Activated naive CD4-positive, alpha-beta T cell treated with anti-CD3 and anti-CD28 coated beads for 36 hours (primary cell): ENCODE measurements around the gene AHCYL2. TPM values are rescaled to one million over a fixed set of nuclear protein-coding genes. Genes with fewer than 3 reads are reported as not detected.
"Not testable (repeated sequence)": the region's sequence is repeated elsewhere in the genome, so short reads cannot be mapped to it uniquely, and the experiment has no call there.

Experiments
- CTCF ChIA-PET: fragments of 350-600 bp; sonication (Branson Sonifier 250); formaldehyde crosslinking; loops from one replicate; lab custom pipeline; 2021; ENCODE audit warnings: antibody characterized with exemption; lab: Charles Lee
- DNase-seq: peaks from one replicate; pipeline ENCODE4 v3.0.0-alpha.2; 2020
- H3K27ac Mint-ChIP-seq: one replicate; pipeline ENCODE4 v1.8.0; 2021; ENCODE audit warnings: mild to moderate bottlenecking, mixed read lengths
- H3K27me3 Mint-ChIP-seq: one replicate; pipeline ENCODE4 v1.8.0; 2021; ENCODE audit warnings: low read depth, mixed read lengths
- H3K36me3 Mint-ChIP-seq: one replicate; pipeline ENCODE4 v1.8.0; 2021; ENCODE audit warnings: low read depth, mixed read lengths
- H3K4me1 Mint-ChIP-seq: one replicate; pipeline ENCODE4 v1.8.0; 2021; ENCODE audit warnings: low read depth, mixed read lengths
- H3K4me3 Mint-ChIP-seq: one replicate; pipeline ENCODE4 v1.8.0; 2021; ENCODE audit warnings: mild to moderate bottlenecking, moderate library complexity, mixed read lengths
- H3K9me3 Mint-ChIP-seq: one replicate; pipeline ENCODE4 v1.8.0; 2021; ENCODE audit warnings: mixed read lengths
- intact Hi-C: fragments of 100-400 bp; cut with micrococcal nuclease; formaldehyde crosslinking; loops from one replicate; pipeline ENCODE4 v1.15.1; 2023
- total RNA-seq, 2 experiments: library from RNA; stranded (reverse); gene quantifications; one replicate each; pipeline ENCODE4 v1.2.3, GENCODE V29; 2021

Gene AHCYL2
- total RNA-seq, 2 experiments from 2014 or later, result 29.1 to 30.4 TPM

- DNase-seq, result no peak
- Mint-ChIP-seq H3K27ac (no peak overlapping the region), H3K4me3 (no peak overlapping the region), H3K27me3 (no peaks in the 10 kb centered on the region), H3K36me3 (peaks cover 5% of the 10 kb centered on the region), H3K9me3 (no peaks in the 10 kb centered on the region), H3K4me1 (no peaks in the 10 kb centered on the region)
- CTCF ChIA-PET, result interaction anchor here (5.4 kb wide), 1 partner anchor 18 kb away, joined by 22 read pairs; no protein-coding TSS in a partner anchor
- intact Hi-C loops, result no loop called here
Measured at GRCh38 chr7:129394101-129394500, 169.3 kb downstream of the AHCYL2 start.

DNA sequence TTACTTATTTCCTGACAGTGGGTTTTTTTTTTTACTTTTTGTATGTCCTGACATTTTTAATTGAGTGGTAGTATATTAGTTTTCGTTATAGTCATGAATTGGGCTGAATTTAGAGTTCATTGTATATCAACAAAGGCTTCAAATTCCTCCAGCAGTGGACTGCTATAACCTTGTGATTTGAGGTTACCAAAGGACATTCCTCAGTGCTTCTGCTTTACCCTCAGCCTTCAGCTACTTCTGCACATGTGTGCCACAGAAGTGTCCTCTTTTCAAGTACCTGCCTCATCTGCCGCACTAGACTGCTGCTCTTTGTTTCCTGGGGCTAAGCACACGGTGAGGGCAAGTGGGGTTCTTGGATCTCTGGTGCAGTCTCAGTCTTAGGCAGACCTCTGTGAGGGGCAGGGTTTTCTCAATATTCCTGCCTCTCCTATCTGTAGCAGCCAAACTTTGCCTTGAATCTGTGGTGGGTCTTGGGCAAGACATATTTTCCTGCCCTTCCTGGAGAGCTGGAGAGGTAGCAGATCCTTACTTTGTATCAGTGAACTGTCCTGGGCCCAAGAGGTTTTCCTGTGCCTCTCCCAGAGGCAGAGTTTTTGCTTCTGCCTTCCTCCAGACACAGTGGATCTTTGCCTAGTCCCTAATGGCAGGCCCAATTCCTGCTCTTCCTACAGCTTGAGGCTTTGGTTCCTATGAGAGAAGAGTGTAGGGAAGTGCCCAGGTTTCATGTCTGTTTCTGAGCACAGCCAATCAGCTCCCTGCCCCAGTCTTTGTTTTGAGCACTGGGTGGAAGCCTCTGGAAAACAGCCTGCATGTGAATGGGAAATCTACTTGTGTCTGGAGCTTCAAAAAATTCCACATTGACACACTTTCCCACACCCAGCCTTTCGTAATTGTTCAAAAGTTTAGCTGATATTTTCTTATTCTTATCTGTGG, 170.4 kb downstream of the AHCYL2 start:
- Mint-ChIP-seq H3K4me1 (no peaks in the 10 kb centered on the region), H3K27ac (no peak overlapping the region), H3K4me3 (no peak overlapping the region), H3K9me3 (no peaks in the 10 kb centered on the region), H3K36me3 (peaks cover 8% of the 10 kb centered on the region), H3K27me3 (no peaks in the 10 kb centered on the region)
- CTCF ChIA-PET, result interaction anchor here (0.5 to 5.4 kb wide), 4 partner anchors 12 to 28 kb away, joined by 3 to 22 read pairs (median 3); no protein-coding TSS in a partner anchor
- intact Hi-C loops, result no loop called here
- no peak for DNase-seq

DNA sequence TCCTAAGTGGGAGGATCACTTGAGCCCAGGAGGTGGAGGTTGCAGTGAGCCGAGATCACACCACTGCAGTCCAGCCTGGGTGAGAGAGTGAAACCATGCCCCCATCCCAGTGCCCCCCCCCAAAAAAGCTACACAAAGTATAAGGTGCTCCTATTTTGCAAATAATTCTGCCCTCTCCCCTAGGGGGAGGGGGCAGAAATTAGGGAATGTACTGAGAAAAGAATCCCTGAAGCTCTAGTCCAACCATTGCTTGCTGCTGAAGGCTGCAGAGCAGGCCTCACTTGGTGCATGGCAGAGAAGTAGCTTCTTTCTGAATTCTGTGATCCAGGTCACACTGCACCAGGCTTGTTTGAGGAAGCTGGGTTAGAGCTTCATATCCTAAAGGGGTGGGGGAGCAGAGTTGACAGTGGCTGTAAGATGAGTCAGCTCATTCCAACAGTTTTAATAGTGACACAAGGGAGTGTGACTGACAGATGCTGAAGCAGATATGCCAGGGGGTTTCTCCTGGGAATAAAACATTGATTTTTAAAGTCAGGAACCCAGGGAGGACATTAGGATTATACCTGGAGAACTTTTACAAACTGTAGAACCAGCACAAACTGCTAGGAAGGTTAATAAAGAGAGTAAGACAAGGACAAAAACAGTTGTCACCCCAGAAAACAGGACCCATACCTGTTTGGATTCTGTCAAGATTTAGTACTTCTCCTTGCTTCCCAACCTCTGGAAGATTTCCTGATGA, 176.6 kb downstream of the AHCYL2 start:
- peaks cover 36% of the 10 kb centered on the region for H3K4me1 Mint-ChIP-seq
- no peak for DNase-seq
- no peak overlapping the region for H3K27ac Mint-ChIP-seq
- no peaks in the 10 kb centered on the region for H3K9me3 Mint-ChIP-seq
- no peaks in the 10 kb centered on the region for H3K27me3 Mint-ChIP-seq
- intact Hi-C loops, result loop anchor here (5.0 kb wide), 1 partner anchor 426 kb away; no protein-coding TSS in a partner anchor
- CTCF ChIA-PET, result interaction anchor here (0.6 to 3.1 kb wide), 12 partner anchors 14 to 728 kb away, joined by 3 to 32 read pairs (median 4); no protein-coding TSS in a partner anchor
- peaks cover 16% of the 10 kb centered on the region for H3K36me3 Mint-ChIP-seq
- H3K4me3 Mint-ChIP-seq, result no peak overlapping the region

DNA sequence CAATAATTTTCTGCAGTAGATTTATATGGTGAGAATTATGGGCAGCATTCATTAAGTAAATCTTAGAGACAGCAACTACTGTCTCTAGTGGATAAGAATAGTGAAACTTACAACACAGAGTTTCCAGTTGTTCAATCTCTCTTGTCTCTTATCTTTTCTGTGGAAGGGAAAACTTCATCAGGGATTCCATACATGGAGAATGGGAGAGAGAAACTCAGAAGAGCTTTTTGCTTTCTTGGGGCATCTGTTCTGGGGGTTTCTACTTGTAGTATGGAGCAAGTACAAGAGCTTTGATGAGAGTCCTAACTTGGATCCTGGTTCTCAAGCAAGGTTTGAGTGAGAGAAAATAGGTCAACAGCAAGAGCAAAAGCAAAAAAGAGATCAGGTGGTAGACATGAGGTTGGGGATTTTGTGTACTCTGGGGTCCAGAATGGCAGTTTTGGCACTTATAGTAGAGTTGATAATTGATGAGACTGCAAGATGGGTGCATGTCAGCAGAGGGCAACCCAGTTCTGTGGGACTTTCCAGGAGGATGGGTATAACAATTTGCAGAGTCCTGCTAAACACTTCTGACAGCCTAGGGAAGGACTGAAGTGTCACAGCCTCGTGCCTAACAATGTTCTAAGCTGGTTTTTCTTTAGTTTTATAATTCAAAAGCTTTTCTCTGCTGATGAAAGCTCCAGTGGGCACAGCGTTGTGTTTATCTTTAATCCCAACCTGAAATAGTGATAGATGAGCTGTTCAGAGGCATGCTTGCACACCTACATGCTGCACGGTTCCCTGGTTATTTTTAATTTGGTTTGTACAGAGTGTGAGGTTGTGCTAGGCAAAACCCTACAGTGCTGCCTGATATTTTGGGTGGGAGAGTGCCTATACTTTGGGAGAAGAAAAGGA, 177.4 kb downstream of the AHCYL2 start:
- intact Hi-C loops, result loop anchor here (1.0 to 5.0 kb wide), 8 partner anchors 33 to 425 kb away; no protein-coding TSS in a partner anchor
- Mint-ChIP-seq H3K27ac (no peak overlapping the region), H3K27me3 (no peaks in the 10 kb centered on the region), H3K4me3 (no peak overlapping the region), H3K4me1 (peaks cover 36% of the 10 kb centered on the region), H3K9me3 (no peaks in the 10 kb centered on the region), H3K36me3 (peaks cover 16% of the 10 kb centered on the region)
- CTCF ChIA-PET, result interaction anchor here (0.6 to 3.1 kb wide), 17 partner anchors 11 to 729 kb away, joined by 3 to 32 read pairs (median 4); partner anchors contain the start of gene STRIP2
- peak; percentile 74 for DNase-seq

GRCh38 chr7:129405527-129405926, 180.7 kb downstream of the AHCYL2 start:
- CTCF ChIA-PET, result interaction anchor here (0.6 to 2.3 kb wide), 3 partner anchors 38 to 419 kb away, joined by 3 to 7 read pairs (median 5); no protein-coding TSS in a partner anchor

DNA sequence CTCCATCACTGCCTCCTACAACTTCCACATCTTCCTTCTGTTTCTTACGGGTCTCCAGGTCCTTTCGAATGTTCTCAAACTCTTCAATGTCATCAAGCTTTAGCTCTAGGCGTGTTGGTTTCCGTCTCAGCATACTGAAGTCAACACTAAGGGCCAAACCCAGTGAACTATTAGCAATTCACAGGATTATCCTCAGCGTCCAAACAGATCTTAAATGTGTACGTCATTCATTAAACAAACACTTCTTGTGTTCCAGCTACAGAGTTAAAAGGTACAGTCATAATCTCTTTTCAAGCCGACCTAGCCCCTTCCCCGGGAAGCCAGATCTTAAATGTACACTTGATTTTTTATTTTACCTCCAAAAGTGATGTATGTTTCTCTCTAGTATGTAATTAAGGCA, 185.4 kb downstream of the AHCYL2 start:
- H3K27me3 Mint-ChIP-seq, intact Hi-C loops, H3K9me3 Mint-ChIP-seq, CTCF ChIA-PET, DNase-seq, H3K27ac Mint-ChIP-seq, H3K4me3 Mint-ChIP-seq: not testable (repeated sequence)
- H3K4me1 Mint-ChIP-seq, result peaks cover 14% of the 10 kb centered on the region
- H3K36me3 Mint-ChIP-seq, result peaks cover 47% of the 10 kb centered on the region

More at GRCh38 chr7:129405527-129405926, 180.7 kb downstream of the AHCYL2 start:
- H3K4me1 Mint-ChIP-seq, result peaks cover 36% of the 10 kb centered on the region
- H3K4me3 Mint-ChIP-seq, result no peak overlapping the region
- H3K27me3 Mint-ChIP-seq, result no peaks in the 10 kb centered on the region
- peaks cover 30% of the 10 kb centered on the region for H3K36me3 Mint-ChIP-seq
- H3K9me3 Mint-ChIP-seq, result no peaks in the 10 kb centered on the region
- intact Hi-C loops, result loop anchor here (1.0 kb wide), 1 partner anchor 29 kb away; the partner anchor contains the start of gene STRIP2
- H3K27ac Mint-ChIP-seq, result peak overlapping the region; percentile 54
- DNase-seq, result no peak

- Mint-ChIP-seq H3K27ac (no peak overlapping the region), H3K4me3 (no peak overlapping the region), H3K9me3 (peaks cover 6% of the 10 kb centered on the region), H3K36me3 (peaks cover 43% of the 10 kb centered on the region), H3K27me3 (no peaks in the 10 kb centered on the region), H3K4me1 (peaks cover 2% of the 10 kb centered on the region)
- no peak for DNase-seq
- CTCF ChIA-PET, result interaction anchor here (0.7 to 1.3 kb wide), 3 partner anchors 13 to 59 kb away, joined by 3 to 4 read pairs (median 3); no protein-coding TSS in a partner anchor
- intact Hi-C loops, result no loop called here
Measured at GRCh38 chr7:129412501-129412900, 187.7 kb downstream of the AHCYL2 start.

GRCh38 chr7:129417073-129417472, 192.2 kb downstream of the AHCYL2 start:
- Mint-ChIP-seq H3K27me3 (no peaks in the 10 kb centered on the region), H3K27ac (no peak overlapping the region), H3K4me1 (peaks cover 2% of the 10 kb centered on the region), H3K4me3 (no peak overlapping the region), H3K9me3 (peaks cover 4% of the 10 kb centered on the region), H3K36me3 (peaks cover 18% of the 10 kb centered on the region)
- no peak for DNase-seq
- CTCF ChIA-PET, result interaction anchor here (0.7 kb wide), 1 partner anchor 41 kb away, joined by 3 read pairs; no protein-coding TSS in a partner anchor
- intact Hi-C loops, result no loop called here

DNA sequence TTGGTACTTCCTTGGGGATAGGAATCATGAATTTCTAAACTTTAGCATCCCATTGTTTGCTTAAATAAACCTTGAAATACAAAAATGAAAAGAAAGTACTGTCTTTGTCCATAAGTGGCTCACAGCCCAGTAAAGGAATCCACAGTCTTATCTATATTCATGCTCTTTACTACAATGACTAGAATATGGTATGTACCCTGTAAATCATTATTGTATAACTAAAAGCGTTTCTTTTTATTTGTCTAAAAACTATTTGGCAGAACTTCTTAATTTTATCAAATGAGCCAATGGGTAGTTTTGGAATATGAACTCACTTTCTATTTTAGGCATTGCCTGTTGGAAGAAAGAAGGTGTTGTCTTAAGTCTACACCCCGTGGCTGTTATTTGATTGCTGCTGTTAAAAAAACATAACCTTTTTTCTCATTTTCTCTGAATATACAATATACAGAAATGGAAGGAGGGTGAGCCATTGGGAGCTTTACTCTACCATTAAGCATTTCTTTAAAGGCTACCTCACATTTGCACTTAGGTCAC, 197.0 kb downstream of the AHCYL2 start:
- CTCF ChIA-PET, result interaction anchor here (1.1 kb wide), 1 partner anchor 21 kb away, joined by 3 read pairs; no protein-coding TSS in a partner anchor

GRCh38 chr7:129422727-129423126, 197.9 kb downstream of the AHCYL2 start:
- intact Hi-C loops, result no loop called here
- Mint-ChIP-seq H3K36me3 (peaks cover 22% of the 10 kb centered on the region), H3K27ac (no peak overlapping the region), H3K9me3 (no peaks in the 10 kb centered on the region), H3K4me1 (peaks cover 4% of the 10 kb centered on the region), H3K4me3 (no peak overlapping the region), H3K27me3 (no peaks in the 10 kb centered on the region)
- CTCF ChIA-PET, result no interaction called here
- no peak for DNase-seq

More for the DNA sequence above, 197.0 kb downstream of the AHCYL2 start:
- Mint-ChIP-seq H3K4me3 (no peak overlapping the region), H3K4me1 (peaks cover 3% of the 10 kb centered on the region), H3K27ac (no peak overlapping the region), H3K36me3 (peaks cover 17% of the 10 kb centered on the region), H3K27me3 (no peaks in the 10 kb centered on the region), H3K9me3 (no peaks in the 10 kb centered on the region)
- no peak for DNase-seq
- intact Hi-C loops, result no loop called here
